Fibroblast of gingiva (primary cell): ENCODE measurements around the gene PIP5K1B.

Experiments used
- DNase-seq: peaks from one replicate; pipeline ENCODE4 v3.0.0-alpha.2; 2011; ENCODE audit warnings: low read depth

The PIP5K1B gene

DNA sequence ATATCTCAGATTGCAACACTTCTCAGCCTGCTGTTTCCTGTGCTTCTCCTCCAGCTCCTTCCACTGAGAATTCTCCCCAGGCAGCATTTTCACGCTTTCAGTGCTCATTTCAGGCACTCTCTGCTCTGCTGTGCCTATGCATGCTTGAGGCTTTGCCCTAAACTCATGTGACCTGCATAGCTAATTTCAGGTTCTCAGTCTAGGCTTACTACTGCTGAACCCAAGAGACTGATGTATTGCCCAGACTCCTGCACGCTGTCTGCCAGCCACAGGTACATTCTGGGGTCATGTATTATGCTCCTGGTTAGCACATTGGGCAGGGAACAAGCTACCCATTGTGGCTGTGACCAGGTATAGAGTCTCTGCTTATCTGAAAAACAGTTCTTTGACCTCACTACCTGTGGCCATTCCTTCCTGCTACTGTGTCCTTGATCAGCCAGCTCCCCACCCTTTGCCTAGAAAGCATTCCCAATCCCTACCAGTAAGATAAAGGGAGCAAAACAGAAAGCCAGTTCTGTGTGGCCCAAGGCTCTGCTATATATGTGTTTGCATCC, 34.7 kb downstream of the PIP5K1B start:
- DNase-seq: no peak

DNA sequence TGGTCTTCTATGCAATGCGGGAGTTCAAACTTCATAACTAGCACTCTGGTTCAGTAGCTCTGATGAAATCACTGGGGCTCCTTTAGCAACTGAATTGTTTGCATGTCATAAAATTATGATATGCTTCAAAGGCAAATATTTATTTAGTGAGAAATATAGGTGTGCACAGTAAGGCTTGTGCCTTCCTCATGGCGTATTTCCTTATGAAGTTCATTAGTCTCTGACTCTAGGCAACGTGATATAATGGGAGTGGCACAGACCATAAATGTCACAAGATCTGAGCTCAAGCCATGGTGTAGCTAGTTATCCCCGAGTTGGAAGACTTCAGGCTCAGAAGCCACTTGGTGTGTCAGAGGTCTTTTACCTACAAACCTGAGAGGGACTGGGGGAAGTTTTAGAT, 35.5 kb downstream of the PIP5K1B start:
- DNase-seq: no peak

DNA sequence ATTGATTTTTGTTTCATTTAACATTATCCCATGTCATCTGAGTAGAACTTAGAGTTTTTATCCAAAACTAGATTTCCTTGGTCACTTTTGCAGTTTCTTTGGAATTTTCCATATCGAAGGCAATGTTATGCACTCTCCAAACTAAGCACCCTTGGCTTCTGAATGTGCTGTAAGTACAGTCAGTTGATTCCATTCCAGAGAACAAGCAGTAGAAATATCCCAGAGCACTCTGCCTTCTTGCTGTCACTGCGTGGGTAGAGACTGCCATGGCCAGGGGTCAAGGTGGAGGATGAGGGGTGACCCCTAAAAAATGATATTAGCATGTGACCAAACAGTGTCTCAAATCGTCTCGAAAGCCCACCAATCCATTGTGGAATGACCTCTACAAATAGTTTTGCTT, 36.2 kb downstream of the PIP5K1B start:
- no peak for DNase-seq

DNA sequence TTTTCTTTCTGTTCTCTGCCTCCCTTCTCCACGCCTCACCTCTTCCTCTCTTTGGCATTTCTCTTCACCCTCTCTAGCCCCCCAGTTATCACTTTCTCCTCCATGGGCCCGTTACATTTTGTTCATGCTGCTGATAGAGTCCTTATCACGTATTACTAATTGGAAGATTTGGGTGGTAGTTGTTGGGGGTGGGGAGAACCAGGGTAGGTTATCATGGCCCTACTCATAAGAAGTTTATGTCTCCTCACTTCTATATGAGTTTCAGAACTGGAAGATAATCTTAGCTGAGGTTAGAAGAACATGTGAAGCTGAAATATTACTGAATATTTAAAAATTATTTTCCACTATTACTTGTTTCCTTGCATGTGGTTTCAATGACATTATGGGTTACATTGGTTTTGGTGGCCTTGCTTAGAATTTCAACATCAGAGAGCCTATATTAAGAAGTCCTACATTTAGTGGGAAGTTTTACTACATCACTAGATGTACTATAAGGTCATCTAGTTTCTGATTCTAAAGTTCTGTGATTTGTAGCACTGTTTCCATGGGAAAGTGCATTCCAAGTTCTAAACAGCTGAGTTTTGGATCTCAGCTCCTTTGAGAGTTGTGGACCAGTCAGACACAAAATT, 36.8 kb downstream of the PIP5K1B start:
- no peak for DNase-seq

DNA sequence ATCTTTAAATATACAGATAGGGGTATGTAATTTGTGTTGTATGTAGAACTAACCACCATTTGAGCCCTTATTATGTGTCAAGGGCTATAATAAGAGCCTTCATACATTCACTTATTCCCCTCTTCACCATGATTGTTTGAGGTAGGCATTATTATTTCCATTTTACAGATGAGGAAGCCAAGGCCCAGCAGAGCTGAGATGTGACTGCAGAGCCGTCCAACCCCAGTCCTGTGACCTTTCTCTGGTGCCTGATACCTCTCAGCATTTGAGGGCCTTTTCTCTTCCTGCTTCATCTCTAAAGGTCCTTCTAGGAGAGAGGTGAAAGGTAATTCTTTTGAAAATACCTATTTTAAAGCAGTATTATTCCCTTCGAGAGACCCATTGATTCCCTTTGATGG, 37.3 kb downstream of the PIP5K1B start:
- no peak for DNase-seq

DNA sequence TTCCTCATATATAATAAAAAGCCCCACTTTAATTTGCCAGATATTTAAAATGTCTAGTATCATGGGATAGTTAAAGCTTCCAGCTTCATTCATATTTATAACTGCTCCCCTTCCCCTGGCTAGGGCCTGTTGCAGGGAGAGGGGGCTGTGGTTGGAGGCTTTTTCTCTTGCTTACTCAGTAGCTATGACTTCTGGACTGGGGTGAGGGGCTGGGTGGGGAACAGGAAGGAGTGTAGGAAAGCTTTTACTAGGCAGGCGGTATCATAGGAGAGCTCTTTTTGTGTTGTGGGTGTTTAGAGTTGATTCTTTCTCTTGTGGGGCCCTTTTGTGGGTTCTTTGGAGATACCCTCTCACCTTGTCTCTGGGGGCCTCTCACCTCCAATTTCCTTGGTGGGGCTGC, 39.4 kb downstream of the PIP5K1B start:
- DNase-seq: no peak

DNA sequence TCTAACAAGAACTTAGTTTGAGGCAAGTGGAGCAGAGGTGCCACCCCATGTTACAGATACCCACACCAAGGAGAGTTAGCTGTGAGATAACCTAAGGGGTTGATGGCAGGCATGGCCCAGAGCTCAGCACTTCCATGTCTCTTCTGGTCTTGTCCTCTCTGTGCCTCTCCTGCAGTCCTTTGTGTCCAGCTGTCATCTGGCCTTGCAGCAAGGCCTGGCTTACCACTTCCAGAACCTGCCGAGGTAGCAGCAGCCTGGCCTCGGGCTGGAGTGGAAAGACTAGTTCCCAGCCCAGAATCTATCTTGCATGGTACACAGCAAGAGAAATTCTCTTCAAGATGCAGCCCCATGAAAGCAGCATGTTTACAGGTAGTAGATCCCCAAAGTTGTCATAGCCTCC, 41.5 kb downstream of the PIP5K1B start:
- DNase-seq: no peak

DNA sequence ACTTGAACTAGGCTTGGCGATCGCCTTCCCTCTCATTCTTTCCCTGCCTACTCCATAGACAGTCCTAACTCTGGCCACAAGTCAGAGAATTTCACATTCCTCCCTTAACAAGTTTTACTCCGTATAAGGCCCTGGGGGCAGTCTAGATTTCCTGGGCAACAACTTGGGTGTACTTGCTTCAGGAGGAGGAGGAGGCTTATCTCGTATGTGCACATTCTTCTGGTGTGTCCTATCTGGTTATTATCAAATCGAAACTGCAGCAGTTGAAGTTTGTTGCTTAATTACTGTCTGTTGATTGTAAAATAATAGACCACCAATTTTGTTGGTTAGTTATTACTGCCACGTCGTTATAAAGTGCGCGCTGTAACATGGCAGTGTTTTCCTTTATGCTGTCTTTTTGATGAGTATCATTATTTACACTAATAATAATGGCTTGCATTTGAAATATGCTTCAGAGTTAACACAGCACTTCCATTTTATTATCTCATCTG, 42.0 kb downstream of the PIP5K1B start:
- no peak for DNase-seq

DNA sequence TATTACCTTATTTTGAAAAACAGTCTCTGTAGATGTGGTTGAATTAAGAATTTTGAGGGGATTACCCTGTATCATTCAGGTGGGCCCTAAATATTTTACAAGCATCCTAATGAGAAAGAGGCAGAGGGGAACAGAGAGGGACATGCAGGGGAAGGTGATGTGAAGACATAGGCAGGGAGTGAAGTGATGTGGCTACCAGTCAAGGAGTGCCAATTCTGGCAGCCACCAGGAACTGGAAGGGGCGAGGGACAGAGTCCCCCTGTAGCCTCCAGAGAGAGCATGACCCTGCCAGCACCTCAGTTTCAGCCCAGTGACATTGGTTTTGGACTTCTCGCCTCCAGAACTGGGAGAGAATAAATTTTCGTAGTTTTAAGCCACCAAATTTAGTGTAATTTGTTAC, 44.1 kb downstream of the PIP5K1B start:
- no peak for DNase-seq

DNA sequence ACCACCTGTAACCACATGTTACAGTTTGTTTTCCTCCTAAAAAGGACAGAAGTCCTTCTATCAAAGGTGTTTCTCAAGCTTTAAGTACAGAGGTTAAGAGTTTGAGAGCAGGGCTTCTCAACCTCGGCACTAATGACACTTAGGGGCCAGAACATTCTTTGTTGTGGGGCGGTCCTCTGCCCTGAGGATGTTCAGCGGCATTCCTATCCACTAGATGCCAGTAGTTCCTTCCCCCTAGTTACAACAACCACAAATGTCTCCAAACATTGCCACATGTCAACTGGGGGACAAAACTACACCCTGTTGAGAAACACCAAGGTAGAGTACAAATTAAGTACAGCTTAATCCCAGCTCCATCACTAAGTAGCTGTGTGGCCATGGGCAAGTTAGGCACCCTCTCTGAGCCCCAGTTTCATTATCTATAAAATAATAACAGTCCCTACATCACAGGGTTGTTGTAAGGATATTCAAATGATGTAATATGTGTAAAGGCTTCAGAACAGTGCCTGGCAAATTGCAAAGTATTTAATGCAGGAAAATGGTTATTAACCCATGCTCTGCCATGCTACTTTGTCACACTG, 44.6 kb downstream of the PIP5K1B start:
- no peak for DNase-seq

DNA sequence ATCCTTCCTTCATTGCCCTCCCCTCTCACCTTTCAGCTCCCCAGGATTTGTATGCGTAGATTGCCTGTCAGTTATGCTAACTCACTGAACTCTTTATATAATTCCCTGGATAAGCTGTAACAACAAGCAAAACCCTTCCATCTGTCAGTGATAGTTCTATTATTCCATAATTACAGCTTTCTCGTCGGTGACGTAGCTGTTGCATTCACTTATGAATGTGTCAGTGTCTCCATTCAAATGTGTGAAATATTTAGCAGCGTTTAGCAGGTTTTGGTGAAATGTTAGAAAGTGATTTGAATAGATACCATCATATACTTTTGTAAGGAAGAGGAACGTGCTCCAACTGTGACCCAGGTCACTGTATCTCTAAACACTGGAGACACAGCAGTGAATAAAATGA, 45.2 kb downstream of the PIP5K1B start:
- no peak for DNase-seq

DNA sequence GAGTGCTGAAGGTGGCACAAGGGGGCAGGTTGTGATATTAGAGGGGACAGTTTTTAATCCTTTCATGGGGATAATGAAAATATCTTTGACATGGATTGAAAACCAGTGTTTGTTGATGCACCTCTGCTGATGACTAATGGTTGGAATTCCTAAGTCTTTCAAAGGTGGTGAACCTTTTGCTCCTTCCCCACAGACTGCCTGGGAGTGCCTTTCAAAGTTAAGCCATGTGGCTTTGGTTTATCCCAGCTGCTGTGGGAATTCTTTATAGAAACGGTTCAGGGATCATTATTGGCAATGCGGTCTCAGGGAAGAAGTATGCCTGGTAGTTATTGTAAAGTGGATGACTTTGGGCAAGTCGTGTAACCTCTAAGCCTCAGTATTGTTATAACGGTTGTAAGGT, 45.7 kb downstream of the PIP5K1B start:
- no peak for DNase-seq

DNA sequence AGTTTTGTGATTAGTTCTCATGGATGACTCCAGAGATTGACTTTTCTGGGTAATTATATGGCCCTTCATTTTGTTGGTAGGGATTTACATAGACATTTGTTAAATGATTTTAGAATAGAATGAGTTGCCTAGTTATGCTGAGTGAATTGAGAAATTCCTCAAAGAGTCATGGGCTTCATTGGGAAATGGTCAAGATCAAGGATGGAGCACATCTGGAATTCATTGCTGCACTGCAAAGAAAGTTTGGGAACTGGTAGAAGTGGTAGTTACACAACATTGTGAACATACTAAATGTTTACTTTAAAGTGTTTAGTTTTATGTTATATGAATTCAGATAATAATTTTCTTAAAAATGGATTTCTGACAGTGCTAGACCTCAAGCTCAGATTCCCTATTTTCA, 46.5 kb downstream of the PIP5K1B start:
- peak; percentile 57 for DNase-seq

DNA sequence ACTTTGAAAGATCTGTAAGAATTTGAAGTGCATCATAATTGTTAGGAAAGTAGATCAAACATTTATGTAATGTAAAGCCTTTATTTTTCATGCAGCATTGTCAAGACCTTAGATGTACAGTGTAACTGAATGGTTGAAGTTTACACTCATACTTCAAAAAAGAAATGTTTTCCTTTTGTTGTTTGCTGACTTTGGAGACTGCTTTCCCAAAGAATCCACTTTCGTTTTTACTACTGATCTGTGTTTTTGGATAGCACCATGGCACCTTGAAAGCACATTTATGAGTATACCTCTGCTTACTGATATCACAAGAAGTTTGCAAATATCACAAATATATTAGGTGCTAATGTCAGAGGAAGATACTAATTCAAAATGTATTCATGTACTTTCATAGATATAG, 50.0 kb downstream of the PIP5K1B start:
- DNase-seq: no peak

DNA sequence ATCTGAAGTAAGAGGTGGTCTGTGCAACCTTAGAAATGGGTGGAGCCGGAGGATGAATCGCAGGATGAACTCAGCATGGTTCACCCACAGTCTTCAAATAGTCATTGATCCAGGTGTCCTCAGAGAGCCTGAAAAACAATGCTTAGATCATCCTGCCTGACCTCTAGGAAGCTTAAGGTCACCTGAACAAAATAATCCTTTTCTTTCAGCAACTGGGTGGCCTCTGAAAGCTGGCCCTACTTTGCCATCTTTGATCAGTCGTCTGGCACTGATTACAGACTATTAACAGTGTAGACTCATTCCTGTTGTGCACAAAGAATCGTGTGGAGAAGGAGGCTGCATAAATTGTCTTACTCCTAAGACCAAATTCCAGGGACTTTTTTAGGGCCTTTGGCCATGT, 50.7 kb downstream of the PIP5K1B start:
- DNase-seq: no peak

DNA sequence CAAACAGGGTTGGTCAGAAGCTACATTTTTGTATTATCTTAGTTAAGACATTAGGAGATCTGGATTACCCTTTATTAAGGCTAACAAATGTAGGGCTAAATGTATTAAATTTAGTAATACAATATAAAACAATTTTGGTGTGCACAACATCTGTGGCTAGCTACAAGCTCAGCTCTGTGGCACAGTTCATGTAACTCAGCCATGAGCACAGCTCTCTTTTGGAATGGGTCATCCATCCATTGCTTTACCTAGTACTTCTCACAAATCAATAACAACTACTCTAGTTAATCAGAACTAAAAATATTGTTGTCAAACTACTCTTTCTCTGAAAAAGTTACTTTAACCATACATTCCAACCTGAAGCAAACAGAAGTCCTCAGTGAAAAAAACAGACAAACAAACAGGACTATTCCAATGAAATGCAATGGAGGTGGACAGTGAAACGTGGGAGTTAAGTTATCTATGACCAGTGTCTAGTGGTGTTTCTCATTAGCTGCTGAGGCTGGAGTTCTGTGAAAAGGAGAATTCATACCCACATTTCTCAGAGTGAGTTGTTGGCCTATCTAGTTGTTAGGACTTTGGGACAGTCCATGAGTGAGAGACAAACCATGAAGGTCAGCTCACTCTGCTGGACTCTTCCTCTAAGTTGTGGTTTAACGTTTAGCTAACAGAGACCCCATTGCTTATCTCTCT, 55.1 kb downstream of the PIP5K1B start:
- DNase-seq: no peak

DNA sequence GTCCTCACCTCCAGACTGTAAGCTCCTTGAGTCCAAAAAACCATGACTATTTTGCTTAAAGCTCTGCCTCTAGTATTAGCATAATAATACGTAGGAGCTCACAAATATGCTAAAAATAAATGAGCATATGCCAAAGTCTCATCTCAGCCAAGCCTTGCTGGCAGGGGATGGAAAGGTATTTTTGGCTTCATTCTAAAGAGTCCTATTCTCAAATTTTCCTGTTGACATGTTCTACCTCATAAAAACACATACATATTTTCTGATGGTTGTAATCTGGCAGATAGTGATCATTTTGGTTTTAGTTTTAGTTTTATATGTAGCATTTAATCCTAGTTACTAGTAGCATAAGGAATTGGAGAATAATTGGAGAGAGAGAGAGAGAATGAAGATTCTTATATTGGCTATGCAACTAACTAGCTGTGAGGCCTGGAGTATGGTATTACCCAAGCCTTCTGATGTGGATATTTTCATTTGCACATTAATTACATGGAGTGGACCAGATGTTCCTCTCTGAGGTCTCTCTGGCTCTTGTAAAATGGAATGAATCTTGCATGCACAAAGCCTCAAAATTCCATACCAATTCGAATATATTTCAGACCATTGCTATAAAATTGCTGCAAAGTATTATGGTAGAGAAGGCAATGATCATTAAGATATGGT, 55.8 kb downstream of the PIP5K1B start:
- no peak for DNase-seq

DNA sequence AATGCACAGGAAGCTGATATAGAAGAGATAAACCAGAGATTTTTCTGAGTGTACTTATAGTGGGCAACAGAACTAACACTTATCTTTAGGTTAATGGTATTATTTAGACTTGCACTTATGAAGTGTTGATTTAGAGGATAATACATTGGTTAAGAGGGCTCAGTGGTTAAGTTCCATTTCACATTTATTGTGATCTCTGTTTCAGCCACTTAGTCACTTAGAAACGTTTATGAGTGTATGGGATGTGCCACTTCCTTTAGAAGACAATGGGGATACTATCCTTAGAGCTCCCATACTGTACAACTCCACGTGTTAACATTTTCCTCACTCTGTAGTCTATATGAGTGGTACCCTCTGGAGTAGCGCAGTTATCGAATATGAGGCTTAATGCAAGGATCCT, 57.5 kb downstream of the PIP5K1B start:
- no peak for DNase-seq

DNA sequence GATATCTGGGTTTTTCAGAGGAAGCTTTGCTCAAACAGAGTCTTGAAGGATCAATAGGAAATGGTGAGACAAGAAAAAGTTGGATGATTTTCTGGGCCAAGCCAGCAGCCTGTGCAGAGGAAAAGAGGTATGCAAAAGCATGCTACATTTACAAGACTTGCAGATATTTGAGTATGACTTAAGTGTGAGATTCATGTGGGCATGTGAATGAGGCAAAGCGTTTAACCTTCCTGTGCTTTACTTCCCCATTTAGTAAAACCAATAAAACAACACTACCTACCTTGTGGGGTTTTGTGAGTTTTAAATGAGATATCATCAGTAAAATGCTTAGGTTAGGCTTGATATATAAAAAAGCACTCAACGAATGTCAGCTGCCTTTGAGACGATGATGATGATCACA, 58.1 kb downstream of the PIP5K1B start:
- DNase-seq: no peak

DNA sequence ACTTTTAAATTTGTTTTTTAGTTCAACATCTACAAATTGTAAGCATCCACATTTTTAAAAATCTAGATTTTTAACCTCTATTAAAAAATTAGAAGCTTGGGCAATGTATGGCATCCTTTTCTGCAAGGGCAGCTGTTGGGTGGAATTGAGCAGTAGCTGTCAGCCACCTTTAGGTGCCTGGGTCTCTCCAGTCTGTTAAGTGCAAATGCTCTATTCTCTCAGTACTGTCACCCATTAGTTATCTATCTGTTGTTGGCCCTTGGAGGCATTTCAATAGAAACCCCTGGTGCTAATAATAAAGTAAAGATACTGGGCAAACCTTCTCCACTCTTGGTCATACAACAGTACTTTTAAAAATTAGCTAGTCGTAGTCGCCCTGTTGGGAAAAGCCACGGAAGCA, 63.6 kb downstream of the PIP5K1B start:
- DNase-seq: no peak

DNA sequence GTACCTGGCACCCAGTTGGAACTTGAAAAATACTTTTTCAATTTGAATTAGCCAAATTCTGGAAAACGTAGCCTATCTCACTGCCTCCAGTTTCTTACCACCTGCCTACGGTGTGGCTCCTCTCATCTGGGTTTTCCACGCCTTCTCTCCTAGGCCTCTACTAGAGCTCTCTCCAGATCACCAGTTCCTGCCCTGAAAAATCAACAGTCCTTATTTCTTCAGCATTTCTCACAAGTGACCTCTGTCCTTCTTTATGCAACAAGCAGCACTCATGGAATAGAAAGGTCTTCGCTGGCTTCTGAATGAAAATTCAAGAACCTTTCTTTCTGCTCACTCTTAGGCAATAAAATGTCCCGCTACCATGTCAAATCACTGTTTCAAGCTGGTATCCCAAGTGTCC, 64.8 kb downstream of the PIP5K1B start:
- DNase-seq: no peak

DNA sequence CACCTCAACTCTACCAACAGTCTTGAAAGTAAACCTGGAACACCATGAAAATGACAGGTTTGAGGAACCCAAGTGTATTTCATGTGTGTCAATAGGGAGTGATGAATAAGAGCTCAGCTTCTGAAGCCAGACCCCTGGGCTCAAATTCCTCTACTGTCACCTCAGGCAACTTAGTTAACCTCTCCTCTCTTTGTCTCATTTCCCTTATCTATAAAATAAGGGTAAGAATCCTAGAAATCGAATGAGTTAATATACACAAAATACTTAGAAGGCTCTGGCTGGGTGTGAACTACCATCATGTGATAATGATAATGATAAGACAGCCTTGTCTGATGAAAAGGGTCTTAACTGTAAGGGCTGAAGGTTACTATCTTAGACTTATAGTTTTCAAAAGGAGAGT, 66.3 kb downstream of the PIP5K1B start:
- DNase-seq: no peak
